H1 (cell line): Measurements from ENCODE around the gene RNASEH2C.

Experiments
- CEBPB ChIP-seq: IDR thresholded peaks from 2 replicates; pipeline ENCODE4 v1.6.1; 2012; ENCODE audit warnings: low read depth, low read length
- EZH2 ChIP-seq: fragments of 200-600 bp; sonication (generic); IDR thresholded peaks from 2 replicates; pipeline ENCODE4 v1.7.1; 2012; ENCODE audit warnings: low read depth, mild to moderate bottlenecking, moderate library complexity, low read length, inconsistent platforms; ENCODE audit not compliant: severe bottlenecking
- KDM4A ChIP-seq: IDR thresholded peaks from one replicate; pipeline ENCODE4 v1.7.1; 2012; ENCODE audit warnings: low read depth, mild to moderate bottlenecking, moderate library complexity, low read length, inconsistent platforms; ENCODE audit not compliant: severe bottlenecking
- MAX ChIP-seq: IDR thresholded peaks from 2 replicates; pipeline ENCODE4 v1.6.1; 2012; ENCODE audit warnings: inconsistent platforms
- POLR2A ChIP-seq, 2 experiments: IDR thresholded peaks; 1 replicate in 1 of 2; 2 replicates in 1 of 2; pipeline ENCODE4 v1.6.1; 2011; ENCODE audit warnings: low read depth in 2 of 2, low read length in 2 of 2, mild to moderate bottlenecking in 2 of 2; ENCODE audit errors: control extremely low read depth in 1 of 2
- POLR2AphosphoS5 ChIP-seq: IDR thresholded peaks from 2 replicates; pipeline ENCODE4 v1.6.1; 2011; ENCODE audit warnings: low read depth, low read length
- RAD21 ChIP-seq, 2 experiments: IDR thresholded peaks in 1 of 2; conservative IDR thresholded peaks in 1 of 2; 2 replicates each; pipeline ENCODE4 v1.6.1; 2011; ENCODE audit warnings: low read depth in 2 of 2, low read length in 2 of 2, improper control_type of control experiment in 1 of 2, inconsistent platforms in 1 of 2, mild to moderate bottlenecking in 1 of 2, moderate library complexity in 1 of 2
- RBBP5 ChIP-seq: IDR thresholded peaks from 2 replicates; pipeline ENCODE4 v1.7.1; 2012; ENCODE audit warnings: low read depth, mild to moderate bottlenecking, inconsistent platforms, low read length, moderate library complexity, borderline replicate concordance
- RFX5 ChIP-seq: IDR thresholded peaks from 2 replicates; pipeline ENCODE4 v1.6.1; 2011; ENCODE audit warnings: low read depth, low read length, improper control_type of control experiment, borderline replicate concordance
- TAF1 ChIP-seq: IDR thresholded peaks from 2 replicates; pipeline ENCODE4 v1.6.1; 2011; ENCODE audit warnings: mild to moderate bottlenecking, low read depth, low read length
- TBP ChIP-seq: IDR thresholded peaks from 2 replicates; pipeline ENCODE4 v1.6.1; 2011; ENCODE audit warnings: low read depth, low read length, improper control_type of control experiment
- YY1 ChIP-seq: IDR thresholded peaks from 2 replicates; pipeline ENCODE4 v1.6.1; 2011; ENCODE audit warnings: low read depth, mild to moderate bottlenecking, low read length
- TF ChIP-seq, protein P1 (sequence below), 3 experiments: IDR thresholded peaks; 1 replicate in 2 of 3; 2 replicates in 1 of 3; pipeline versions ENCODE4 v1.5.1 to v1.6.1; 2011; ENCODE audit warnings: low read length in 3 of 3, mild to moderate bottlenecking in 3 of 3, inconsistent platforms in 2 of 3, low read depth in 1 of 3, moderate library complexity in 1 of 3; ENCODE audit not compliant: insufficient read depth in 1 of 3; ENCODE audit errors: control extremely low read depth in 1 of 3

DNA sequence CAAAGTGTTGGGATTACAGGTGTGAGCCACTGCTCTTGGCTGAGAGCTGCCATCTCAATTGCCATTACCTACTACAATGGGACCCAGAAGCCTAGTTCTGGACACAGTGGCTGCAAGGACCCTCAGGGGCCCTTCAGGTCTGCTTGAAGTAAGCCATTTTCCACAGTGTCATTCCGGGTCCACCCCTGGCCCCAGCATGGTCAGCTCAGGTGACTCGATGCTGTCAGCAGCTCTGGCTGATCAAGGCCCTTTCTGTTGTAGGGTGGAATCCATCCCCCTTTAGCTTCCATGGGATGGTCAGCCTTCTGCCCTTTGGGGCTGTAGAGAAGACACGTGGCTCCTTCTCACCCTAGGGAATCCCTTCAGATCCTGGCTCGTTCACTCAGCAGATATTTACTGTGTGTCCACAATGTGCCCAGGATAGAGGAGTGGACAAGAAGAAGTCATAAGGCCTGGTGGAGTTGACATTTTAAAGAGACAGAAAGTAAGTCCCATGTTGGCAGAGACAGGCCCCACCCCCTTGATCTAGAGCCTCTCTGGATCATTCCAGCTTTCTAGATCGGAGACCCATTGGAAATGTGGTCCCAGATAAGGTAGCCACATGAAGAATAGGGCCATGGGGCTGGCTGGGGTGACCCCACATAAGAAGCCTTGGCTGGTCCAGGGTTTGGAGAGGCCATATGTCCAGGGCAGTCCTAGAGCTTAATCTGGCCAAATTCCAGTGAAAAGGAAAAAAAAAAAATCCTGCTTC is 23.6 kb downstream of the RNASEH2C start:
- TF ChIP-seq POLR2AphosphoS5: no peak
- no peak for TF ChIP-seq RAD21 (IDR thresholded peaks at IDR 0.05 in 1 of 2, conservative IDR thresholded peaks at IDR 0.05 in 1 of 2; ENCODE audit: low read depth in 2 of 2, low read length in 2 of 2)
- no peak for TF ChIP-seq RBBP5
- TF ChIP-seq EZH2: no peak
- TF ChIP-seq TAF1: no peak
- TF ChIP-seq, protein P1, sequence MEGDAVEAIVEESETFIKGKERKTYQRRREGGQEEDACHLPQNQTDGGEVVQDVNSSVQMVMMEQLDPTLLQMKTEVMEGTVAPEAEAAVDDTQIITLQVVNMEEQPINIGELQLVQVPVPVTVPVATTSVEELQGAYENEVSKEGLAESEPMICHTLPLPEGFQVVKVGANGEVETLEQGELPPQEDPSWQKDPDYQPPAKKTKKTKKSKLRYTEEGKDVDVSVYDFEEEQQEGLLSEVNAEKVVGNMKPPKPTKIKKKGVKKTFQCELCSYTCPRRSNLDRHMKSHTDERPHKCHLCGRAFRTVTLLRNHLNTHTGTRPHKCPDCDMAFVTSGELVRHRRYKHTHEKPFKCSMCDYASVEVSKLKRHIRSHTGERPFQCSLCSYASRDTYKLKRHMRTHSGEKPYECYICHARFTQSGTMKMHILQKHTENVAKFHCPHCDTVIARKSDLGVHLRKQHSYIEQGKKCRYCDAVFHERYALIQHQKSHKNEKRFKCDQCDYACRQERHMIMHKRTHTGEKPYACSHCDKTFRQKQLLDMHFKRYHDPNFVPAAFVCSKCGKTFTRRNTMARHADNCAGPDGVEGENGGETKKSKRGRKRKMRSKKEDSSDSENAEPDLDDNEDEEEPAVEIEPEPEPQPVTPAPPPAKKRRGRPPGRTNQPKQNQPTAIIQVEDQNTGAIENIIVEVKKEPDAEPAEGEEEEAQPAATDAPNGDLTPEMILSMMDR (IDR thresholded peaks at IDR 0.05; ENCODE audit: control extremely low read depth in 1 of 3, insufficient read depth in 1 of 3, low read depth in 1 of 3, low read length in 3 of 3): no peak
- TF ChIP-seq TBP: no peak
- TF ChIP-seq CEBPB: no peak
- no peak for TF ChIP-seq KDM4A
- TF ChIP-seq RFX5: no peak
- no peak for TF ChIP-seq MAX
- TF ChIP-seq YY1: no peak
- no peak for TF ChIP-seq POLR2A (IDR thresholded peaks at IDR 0.05; ENCODE audit: control extremely low read depth in 1 of 2, low read depth in 2 of 2, low read length in 2 of 2)
